HG03095 (cell line): ENCODE measurements around the gene STK17B.
A peak's percentile ranks its signal among the peaks of the same experiment; 100 is the strongest.
"Not testable (repeated sequence)": the region's sequence is repeated elsewhere in the genome, so short reads cannot be mapped to it uniquely, and the experiment has no call there.

Experiments used
- ATAC-seq: cut with Tn5 transposase; IDR thresholded peaks from one replicate; pipeline ENCODE4 v1.9.1; 2021; ENCODE audit warnings: moderate library complexity; ENCODE audit not compliant: unreplicated experiment

Gene STK17B

DNA sequence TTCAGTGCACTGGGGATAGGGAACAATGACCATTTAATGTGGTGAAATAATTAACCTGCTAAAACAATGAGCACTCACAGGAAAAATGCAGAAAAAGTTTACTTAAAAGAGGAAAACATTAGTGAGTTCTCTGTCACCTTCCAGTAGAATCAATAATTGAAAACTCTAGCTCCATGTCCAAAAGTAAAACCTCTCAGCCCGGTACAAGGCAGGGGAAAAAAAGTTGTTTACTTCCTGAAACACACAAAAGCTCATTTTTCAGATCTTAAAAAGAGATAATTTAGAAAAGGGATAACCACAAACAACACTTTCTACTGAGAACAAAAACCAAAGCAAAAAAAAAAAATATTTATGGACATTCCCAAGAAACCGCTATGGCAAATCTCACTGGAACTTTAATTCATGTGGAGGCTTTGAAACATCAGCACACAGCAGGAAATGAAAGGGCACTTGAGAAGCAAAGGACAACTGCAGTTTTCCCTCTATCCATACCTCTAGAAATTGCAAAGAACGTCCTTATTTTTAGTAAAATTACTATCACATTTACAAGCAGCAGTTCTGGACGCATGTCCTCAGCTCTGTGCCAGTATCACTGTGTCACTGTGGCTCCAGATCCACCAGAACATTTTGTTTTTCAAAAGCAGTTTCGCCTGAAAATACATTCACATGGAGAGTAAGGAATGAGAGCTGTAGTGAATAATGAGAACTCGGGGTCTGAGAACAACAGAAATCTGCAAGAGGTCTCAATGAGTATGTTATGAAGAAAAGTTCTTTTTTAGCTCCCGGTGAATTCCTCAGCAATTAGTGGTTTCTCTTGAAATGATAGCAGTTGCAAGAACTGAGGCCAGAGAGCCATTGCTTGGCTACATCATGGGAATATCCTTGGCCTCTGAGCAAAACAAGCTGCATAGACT, 58.1 kb downstream of the STK17B start:
- no peak for ATAC-seq

DNA sequence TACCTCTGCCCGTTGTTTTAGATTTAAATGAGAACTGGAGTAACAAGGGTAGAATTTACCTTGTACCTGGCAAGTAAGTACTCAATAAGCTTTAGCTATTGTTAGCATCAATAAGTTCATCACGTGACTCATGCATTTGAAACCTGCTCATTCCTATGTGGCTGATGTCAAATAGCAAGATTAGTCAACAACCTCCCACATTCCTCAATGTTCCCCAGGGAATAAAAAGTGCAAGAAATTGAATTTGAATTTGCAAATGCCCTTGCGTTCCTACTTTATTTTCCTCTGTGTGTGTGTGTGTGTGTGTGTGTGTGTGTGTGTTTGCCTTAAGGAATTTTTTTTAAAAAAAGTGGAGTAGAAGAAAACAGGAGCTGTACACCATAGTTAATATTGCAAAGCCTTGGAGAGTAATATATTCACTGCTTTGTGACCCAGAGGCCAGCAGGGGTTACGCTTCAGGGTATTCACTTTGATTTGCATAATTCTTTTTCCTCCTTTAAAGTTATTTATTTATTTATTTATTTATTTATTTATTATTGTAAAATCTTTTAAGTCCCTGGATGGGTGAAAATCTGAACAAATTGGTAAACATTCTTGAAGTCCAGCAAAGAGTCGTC, 58.9 kb downstream of the STK17B start:
- ATAC-seq = no peak

DNA sequence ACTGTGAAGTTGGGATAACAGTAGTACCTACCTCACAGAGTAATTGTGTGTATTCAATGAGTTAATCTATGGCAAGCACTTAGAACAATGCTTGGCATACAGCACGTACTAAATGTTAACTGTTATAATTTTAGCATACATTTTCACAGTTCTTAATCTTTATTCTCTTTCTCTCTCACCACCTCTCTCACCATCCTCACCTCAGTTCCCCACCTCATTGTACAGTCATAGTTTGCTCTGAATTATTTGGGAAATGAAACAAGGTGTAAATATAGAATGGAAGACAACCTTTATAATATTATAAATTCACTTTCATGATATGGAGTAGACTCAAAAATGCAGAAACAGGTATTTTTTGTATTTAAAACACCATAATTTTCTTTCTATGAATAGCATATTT, 62.8 kb downstream of the STK17B start:
- no peak for ATAC-seq

DNA sequence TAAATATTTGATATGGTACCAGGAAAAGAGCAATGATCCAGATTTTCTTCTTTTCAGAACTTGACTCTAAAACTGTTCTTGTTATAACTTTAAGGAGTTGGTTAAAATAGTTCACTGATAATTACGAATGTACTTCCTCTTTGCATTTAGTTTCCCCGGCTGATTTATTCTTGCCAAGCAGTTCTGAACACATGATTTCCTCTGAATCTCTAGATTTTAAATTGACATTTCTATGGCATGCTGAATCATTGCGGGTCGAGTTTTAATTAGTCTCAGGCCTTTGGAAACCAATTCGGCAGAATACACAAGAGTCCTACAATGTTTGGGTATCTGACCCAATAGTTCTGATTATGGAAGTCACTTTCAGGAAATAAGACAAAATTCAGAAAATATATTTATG, 65.4 kb downstream of the STK17B start:
- no peak for ATAC-seq

- ATAC-seq = no peak
Measured at GRCh38 chr2:196104066-196104465, 67.3 kb downstream of the STK17B start.

DNA sequence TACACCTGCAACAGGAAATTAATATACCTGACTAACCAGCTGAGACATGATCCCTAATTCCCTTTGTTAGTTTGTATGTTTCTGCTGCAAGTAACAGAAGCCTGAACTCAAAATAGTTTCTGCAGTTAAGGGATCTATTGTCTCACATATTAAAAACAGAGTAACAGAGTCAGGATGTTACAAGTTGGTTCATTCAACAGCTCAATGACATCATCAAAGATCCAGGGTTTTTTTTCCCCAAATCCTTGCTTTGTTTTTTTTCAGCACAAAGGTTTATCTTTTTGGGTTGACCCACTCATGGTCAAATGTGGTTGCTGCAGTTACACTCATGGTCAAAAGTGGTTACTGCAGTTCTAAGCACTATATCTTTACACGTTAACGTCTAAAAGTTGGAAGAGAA, 67.8 kb downstream of the STK17B start:
- ATAC-seq = no peak

- ATAC-seq = peak; percentile 95
Measured at GRCh38 chr2:196101325-196101991, 69.9 kb downstream of the STK17B start.

DNA sequence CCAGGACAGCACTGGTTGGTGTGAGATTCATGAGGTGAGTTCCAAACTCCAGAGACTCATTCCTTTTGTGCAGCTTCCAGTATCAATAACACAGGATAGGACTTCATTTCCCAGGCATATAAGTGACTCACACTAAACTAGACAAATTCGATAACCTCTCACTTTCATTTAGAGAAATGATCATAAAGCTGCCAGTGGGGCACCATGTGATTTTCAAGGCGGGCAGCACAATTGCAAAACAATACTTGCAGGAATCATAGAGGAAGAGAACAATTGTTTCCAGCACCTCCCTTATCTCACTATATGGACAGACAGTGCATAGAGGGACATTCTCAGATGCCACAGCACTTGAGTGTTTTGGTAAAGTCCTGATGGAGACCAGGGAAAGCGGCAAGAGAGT, 71.5 kb downstream of the STK17B start:
- ATAC-seq = no peak

GRCh38 chr2:196097864-196098660, 73.3 kb downstream of the STK17B start:
- no peak for ATAC-seq

GRCh38 chr2:196096982-196097745, 74.2 kb downstream of the STK17B start:
- no peak for ATAC-seq

GRCh38 chr2:196096264-196096663, 75.1 kb downstream of the STK17B start:
- no peak for ATAC-seq

GRCh38 chr2:196089448-196089847, 81.9 kb downstream of the STK17B start:
- ATAC-seq = not testable (repeated sequence)

DNA sequence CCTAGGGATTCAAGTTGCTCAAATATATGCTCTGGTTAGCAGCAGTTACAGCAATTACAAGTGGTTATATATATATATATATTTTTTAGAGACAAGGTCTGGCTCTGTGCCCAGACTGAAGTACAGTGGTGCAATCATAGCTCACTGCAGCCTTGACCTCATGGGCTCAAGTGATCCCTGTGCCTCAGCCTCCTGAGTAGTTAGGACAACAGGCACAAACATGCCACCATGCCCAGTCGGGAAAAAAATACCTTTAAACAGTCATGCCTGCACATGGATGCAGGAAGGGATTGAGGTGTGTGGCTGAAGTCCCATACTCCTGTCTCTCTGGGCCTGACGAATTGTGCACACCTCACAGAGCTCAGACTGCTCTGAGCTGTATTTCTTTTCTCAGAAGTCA, 83.2 kb downstream of the STK17B start:
- ATAC-seq = no peak

DNA sequence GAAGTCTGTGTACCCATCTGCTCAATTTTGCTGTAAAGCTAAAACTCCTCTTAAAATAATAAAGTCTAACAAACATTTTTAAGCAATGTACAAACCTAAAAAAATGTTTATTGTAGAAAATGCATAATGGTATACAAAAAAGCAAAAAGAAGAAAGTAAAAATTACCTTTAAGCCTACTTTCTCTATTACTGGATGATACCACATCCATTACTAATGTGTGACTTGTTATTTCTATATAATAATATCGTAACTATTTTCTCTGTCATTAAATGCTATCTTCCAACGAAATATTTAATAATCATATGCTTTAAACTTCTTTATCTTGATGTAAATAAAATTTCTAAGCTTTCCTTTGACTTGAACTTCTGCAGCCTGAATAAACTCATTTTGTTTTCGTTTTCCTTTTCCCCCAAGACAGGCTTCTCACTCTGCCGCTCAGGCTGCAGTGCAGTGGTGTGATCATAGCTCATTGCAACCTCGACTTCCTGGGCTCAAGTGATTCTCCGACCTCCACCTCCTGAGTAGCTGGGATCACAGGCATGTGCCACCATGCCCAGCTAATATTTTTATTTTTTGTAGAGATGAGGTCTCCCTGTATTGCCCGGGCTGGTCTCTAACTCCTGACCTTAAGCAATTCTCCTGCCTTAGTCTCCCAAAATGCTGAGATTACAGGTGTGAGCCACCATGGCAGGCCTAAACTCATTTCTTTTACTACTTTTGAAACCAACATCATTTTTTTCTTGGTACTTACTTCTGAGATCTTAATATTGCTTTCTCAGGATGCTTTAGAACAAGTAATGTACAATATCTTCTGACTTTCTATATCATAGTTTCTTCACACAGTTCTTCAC, 84.6 kb downstream of the STK17B start:
- ATAC-seq = peak; percentile 60

- no peak for ATAC-seq
Measured at GRCh38 chr2:196083601-196084000, 87.8 kb downstream of the STK17B start.
